GM21737 (cell line): ENCODE data around the gene TENM4.
"Not testable (repeated sequence)": the region's sequence is repeated elsewhere in the genome, so short reads cannot be mapped to it uniquely, and the experiment has no call there.

Source experiments
- ATAC-seq: cut with Tn5 transposase; IDR thresholded peaks from one replicate; pipeline ENCODE4 v1.9.1; 2021; ENCODE audit warnings: mild to moderate bottlenecking, moderate library complexity; ENCODE audit not compliant: unreplicated experiment

Gene TENM4

GRCh38 chr11:78922859-78923625 is 517.8 kb downstream of the TENM4 start:
- no peak for ATAC-seq

- ATAC-seq: no peak
These were observed 519.3 kb downstream of the TENM4 start for GRCh38 chr11:78921509-78921908.

GRCh38 chr11:78920329-78920728 is 520.5 kb downstream of the TENM4 start:
- no peak for ATAC-seq

- no peak for ATAC-seq
These were observed 524.1 kb downstream of the TENM4 start for GRCh38 chr11:78916759-78917158.

- no peak for ATAC-seq
These were observed 526.3 kb downstream of the TENM4 start for GRCh38 chr11:78914503-78914902.

- ATAC-seq: no peak
These were observed 528.1 kb downstream of the TENM4 start for GRCh38 chr11:78912778-78913177.

GRCh38 chr11:78910322-78910721 is 530.5 kb downstream of the TENM4 start:
- no peak for ATAC-seq

GRCh38 chr11:78909386-78909785 is 531.4 kb downstream of the TENM4 start:
- no peak for ATAC-seq

DNA sequence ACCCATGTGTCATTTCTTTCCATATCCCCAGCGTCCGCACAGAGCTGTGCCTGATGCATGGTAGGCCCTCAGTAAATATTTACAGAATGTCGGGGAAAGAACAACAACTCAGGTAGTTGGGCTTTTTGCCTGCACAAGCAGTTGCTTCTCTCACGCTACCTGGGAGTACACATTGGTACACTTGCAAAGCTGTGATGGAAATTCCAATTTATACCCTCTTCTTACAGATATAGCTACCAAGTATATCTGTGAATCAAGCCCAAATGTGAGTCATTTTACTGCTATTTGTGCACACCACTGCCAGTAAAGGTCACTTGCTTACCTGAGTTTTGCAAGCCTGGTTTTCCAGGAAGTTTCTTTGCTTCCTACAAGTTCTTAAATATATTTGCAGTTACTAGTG is 533.2 kb downstream of the TENM4 start:
- no peak for ATAC-seq

DNA sequence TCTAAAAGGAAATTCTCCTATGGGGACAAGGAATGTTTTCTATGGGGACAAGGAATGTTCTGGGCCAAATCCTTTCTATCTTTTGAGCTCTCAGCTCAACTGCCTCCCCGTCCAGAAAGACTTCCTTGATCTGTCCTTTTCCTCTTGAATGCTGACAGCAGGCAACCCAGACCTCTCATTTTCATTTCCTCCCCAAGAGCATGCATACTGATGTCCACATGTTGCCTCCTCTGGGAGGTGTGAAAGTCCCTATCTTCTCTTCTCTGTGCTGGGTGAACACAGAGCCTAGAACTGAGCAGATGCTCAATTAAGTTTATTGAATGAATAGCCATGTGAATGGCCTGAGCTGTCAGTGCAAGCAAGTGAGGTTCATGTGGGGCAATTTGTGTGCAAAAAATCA is 534.3 kb downstream of the TENM4 start:
- no peak for ATAC-seq

- no peak for ATAC-seq
These were observed 535.1 kb downstream of the TENM4 start for GRCh38 chr11:78905756-78906155.

DNA sequence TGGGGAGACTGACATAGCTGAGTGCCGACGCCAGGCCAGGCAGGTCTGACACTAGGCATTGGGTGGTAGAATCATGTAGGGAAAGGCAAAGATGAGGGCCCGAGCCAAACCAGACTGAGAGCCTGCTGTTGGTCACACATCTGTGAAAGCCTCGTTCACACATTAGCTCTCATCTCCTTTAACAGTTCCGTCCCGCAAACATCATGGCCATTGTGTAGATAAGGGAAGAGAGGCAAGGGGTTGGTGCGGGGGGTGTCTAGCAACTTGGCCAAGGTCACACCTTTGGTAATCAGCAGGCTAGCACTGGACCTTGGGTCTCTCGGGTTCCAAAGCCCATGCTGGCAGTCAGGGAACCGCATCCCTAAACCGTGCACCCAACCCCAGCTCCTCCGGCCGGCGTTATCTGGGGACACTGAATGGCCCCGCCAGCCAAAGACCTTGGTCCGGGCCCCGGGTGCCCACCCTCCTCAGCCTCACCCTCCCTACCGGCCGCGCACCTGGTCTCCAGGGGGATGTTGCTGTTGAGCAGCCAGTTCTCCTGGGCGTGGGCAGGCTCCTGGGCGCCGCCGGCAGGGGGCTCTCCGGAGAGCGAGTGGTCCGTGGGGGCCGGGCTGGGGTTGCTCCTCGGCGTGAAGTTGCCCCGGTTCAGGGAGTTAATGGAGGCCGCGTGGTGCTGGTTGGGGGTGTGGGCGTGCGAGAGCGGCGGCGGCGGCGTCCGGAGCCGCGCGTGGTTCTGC is 537.9 kb downstream of the TENM4 start:
- no peak for ATAC-seq

- ATAC-seq: no peak
These were observed 539.0 kb downstream of the TENM4 start for GRCh38 chr11:78901831-78902230.

- no peak for ATAC-seq
These were observed 542.5 kb downstream of the TENM4 start for GRCh38 chr11:78898266-78898775.

DNA sequence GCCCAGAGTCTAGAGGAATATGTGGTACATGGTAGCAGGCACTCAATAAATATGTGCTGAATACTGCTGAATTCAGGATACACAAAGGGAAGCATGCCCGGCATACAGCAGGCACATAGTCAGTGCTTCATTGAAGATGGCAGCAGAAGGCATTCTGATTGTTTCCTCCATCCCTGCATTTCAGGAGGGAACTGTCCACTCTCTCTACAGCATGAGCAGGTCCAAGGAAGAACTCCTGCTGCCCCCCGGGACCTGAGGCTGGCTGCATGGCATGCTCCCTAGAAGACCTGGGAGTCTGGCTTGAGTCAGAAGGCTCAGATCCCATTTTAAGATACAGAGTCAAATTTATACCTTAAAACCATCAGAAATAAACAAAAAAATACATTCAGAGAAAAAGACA is 546.8 kb downstream of the TENM4 start:
- ATAC-seq: no peak

- no peak for ATAC-seq
These were observed 551.1 kb downstream of the TENM4 start for GRCh38 chr11:78889698-78890097.

DNA sequence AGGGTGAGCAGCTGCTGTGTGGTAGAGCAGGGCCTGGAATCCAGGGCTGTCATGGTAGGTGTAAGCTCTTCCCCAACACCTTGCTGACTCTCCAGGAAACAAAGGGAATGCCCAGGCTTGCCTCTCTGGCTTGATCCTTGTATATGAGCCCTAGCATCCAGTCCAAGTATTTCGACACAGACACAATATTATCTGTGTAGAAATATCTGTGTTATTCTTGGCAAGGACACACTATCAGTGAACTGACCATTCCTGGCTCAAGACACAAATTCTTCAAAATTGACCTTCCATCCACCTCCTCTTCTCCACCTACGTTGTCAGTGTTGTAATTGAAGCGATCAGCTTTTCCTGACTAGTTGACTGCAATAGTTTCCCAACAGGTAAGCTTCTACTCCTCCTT is 554.2 kb downstream of the TENM4 start:
- ATAC-seq: no peak

- no peak for ATAC-seq
These were observed 556.1 kb downstream of the TENM4 start for GRCh38 chr11:78884761-78885160.

DNA sequence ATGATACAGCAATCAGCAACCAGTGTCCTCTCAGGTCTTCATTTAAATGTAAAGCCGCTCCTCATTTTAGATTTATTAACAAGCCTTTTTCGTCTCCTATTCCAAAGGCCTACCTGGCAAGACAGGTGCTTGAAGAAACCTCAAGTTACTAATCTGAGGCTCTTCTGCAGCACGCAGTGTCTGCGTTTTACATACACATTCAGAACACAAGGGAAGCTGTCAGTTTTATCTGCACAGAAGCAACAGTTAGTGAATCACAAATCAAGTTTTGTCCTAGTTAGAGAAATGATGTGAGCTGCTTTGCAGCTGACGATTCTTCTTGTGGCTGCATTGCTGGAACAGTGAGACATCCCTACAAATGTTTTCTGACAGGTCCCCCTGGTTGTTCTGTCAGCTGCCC is 557.3 kb downstream of the TENM4 start:
- ATAC-seq: no peak

DNA sequence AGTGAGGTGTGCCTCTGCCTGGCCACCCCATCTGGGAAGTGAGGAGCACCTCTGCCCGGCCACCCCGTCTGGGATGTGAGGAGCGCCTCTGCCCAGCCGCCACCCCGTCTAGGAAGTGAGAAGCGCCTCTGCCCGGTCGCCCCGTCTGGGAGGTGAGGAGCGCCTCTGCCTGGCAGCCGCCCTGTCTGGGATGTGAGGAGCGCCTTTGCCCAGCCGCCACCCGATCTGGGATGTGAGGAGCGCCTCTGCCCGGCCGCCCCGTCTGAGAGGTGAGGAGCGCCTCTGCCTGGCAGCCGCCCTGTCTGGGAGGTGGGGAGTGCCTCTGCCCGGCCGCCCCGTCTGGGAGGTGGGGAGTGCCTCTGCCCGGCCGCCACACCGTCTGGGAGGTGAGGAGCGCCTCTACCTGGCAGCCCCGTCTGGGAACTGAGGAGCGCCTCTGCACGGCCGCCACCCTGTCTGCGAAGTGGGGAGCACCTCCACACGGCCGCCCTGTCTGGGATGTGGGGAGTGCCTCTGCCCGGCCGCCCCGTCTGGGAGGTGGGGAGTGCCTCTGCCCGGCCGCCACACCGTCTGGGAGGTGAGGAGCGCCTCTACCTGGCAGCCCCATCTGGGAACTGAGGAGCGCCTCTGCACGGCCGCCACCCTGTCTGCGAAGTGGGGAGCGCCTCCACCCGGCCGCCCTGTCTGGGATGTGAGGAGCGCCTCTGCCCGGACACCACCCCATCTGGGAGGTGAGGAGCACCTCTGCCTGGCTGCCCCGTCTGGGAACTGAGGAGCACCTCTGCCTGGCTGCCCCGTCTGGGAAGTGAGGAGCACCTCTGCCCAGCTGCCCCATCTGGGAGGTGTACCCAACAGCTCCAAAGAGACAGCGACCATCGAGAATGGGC is 561.5 kb downstream of the TENM4 start:
- ATAC-seq: not testable (repeated sequence)

- ATAC-seq: no peak
These were observed 562.2 kb downstream of the TENM4 start for GRCh38 chr11:78878631-78879030.
